ENCODE data around the gene CNNM4. TPM values are rescaled to one million over a fixed set of nuclear protein-coding genes. Genes with fewer than 3 reads are reported as not detected.

CNNM4 gene
- total and polyA plus RNA-seq, 2 of the 4 experiments (the other 2 are of a cell fraction), result 2.0 to 4.1 TPM

DNA sequence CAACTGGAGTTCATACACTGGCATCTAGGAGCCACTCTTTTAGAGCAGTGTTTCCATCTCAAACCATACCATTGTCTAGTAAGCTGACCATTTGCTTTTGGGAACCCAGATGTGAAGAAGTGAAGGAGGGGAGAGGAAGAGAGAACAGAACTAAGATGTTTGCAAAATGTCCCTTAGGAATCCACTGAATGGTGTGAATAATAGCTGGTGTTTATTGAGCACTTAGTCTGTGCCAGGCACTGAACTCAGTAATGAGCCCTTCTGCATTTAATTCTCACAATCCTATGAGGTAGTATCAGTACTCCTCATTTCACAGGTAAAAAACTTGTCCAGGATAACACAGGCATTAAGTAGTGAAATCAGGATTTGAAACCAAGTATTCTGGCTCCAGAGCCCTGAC, 44.3 kb upstream of the CNNM4 start:
- H3K27me3 ChIP-seq (ENCODE audit: control insufficient read depth, insufficient read depth, low read length), result no peaks in the 10 kb centered on the region
- H3K4me2 ChIP-seq (ENCODE audit: low read depth, low read length), result no peak overlapping the region
- H2BK20ac ChIP-seq (ENCODE audit: low read depth, low read length), result no peak overlapping the region
- in situ Hi-C loops (cut with MboI; ENCODE audit: low sequenced_read_pairs) (no loop called here), intact Hi-C loops (cut with micrococcal nuclease) (no loop called here), dilution Hi-C loops (cut with HindIII; ENCODE audit: low sequenced_read_pairs, unreplicated experiment) (no loop called here)
- no peak overlapping the region for H2AFZ ChIP-seq (replicated peaks; ENCODE audit: low read length, poor library complexity)
- H4K20me1 ChIP-seq (ENCODE audit: insufficient read depth, low read length), result no peaks in the 10 kb centered on the region
- H2BK120ac ChIP-seq (ENCODE audit: low read depth, low read length), result no peak overlapping the region
- no peak overlapping the region for H2AK9ac ChIP-seq (replicated peaks; ENCODE audit: low read depth, low read length, poor library complexity)
- CTCF ChIA-PET, result no interaction called here
- no peaks in the 10 kb centered on the region for H3K9me3 ChIP-seq (ENCODE audit: control insufficient read depth, insufficient read depth, low read length)
- H3K56ac ChIP-seq (ENCODE audit: extremely low read depth, insufficient read depth, low read length), result no peak overlapping the region
- H3K23ac ChIP-seq (ENCODE audit: low read depth, low read length), result no peak overlapping the region
- H4K5ac ChIP-seq (ENCODE audit: low read depth, low read length), result no peak overlapping the region
- TF ChIP-seq, protein P1, sequence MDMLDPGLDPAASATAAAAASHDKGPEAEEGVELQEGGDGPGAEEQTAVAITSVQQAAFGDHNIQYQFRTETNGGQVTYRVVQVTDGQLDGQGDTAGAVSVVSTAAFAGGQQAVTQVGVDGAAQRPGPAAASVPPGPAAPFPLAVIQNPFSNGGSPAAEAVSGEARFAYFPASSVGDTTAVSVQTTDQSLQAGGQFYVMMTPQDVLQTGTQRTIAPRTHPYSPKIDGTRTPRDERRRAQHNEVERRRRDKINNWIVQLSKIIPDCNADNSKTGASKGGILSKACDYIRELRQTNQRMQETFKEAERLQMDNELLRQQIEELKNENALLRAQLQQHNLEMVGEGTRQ (IDR thresholded peaks at IDR 0.05; ENCODE audit: low read depth, low read length), result no peak
- no peak overlapping the region for H3K27ac ChIP-seq (ENCODE audit: insufficient read depth, low read length)
- H2BK5ac ChIP-seq (ENCODE audit: low read depth, low read length, poor library complexity, severe bottlenecking), result no peak overlapping the region
- H4K8ac ChIP-seq (ENCODE audit: low read depth in 2 of 2, low read length in 2 of 2), result no peak overlapping the region
- H3K4me1 ChIP-seq (ENCODE audit: control insufficient read depth, insufficient read depth, low read length), result no peaks in the 10 kb centered on the region; the same call in 1 of the 2 replicates
- no peak overlapping the region for H3K4me3 ChIP-seq (ENCODE audit: insufficient read depth, low read depth, low read length)
- no peak overlapping the region for H3K4ac ChIP-seq (ENCODE audit: low read depth, low read length)
- no peak overlapping the region for H3K18ac ChIP-seq (ENCODE audit: low read depth, low read length)
- POLR2A ChIA-PET (ENCODE audit: unreplicated experiment), result no interaction called here
- H3K79me1 ChIP-seq (ENCODE audit: low read depth in 1 of 2, low read length in 2 of 2), result peaks cover 0 to 5% of the 10 kb centered on the region in 2 experiments; a peak in 1 of 4 replicates
- no peak overlapping the region for H2BK15ac ChIP-seq (ENCODE audit: low read depth, low read length)
- no TSS peak for BruUV-seq (replicated peaks)
- DNase-seq (no peak), ATAC-seq (ENCODE audit: low read depth) (no peak)
- no peak overlapping the region for H3K14ac ChIP-seq (replicated peaks; ENCODE audit: low read depth, low read length)
- 0 out of 2 replicates have a peak, but pooled peaks cover 3% of the 10 kb centered on the region for H3K9me1 ChIP-seq (ENCODE audit: insufficient read depth, low read length)
- no peak overlapping the region for H4K91ac ChIP-seq (ENCODE audit: insufficient read depth, low read depth, low read length)
- no peak overlapping the region for H2AK5ac ChIP-seq (ENCODE audit: low read depth, low read length)
- no peak overlapping the region for H3K9ac ChIP-seq (ENCODE audit: low read depth, low read length)
- peaks cover 14% of the 10 kb centered on the region for H3K36me3 ChIP-seq (ENCODE audit: control insufficient read depth, insufficient read depth, low read length)
